ENCODE measurements around the gene C19orf67.

C19orf67 gene

DNA sequence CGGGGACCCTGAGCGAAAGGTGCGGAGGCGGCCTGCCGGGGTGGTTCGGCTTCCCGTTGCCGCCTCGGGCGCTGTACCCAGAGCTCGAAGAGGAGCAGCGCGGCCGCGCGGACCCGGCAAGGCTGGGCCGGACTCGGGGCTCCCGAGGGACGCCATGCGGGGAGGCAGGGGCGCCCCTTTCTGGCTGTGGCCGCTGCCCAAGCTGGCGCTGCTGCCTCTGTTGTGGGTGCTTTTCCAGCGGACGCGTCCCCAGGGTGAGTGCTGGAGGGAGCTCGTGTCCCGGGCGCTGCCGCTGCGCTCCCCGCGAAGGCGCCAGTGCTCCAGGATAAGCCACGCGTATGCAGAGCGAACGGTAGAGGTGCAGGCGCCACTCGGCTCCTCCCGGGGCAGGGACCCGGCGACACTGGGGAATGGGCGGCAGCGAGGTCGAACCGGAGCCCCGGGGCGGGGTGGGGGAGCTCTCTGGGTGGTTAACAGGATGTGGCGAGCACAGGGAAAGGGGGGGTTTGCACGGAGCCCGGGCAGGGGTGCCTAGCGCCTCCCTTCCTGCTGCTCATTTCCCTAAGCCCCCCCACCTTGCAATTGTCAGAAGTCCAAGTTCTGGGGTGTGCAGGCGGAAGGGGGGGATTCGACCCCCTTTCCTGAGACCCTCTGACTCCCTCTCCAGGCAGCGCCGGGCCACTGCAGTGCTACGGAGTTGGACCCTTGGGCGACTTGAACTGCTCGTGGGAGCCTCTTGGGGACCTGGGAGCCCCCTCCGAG lies 53.7 kb downstream of the C19orf67 start, which contains the start of gene IL27RA:
IL27RA (plus strand) TSS at position 44 of the 762 bp plus-strand sequence; CDS start at position 155, 111 bp downstream.
- FAIRE-seq (no peak), DNase-seq (ENCODE audit: low spot score) (no peak)
